GM20000 (cell line): Measurements from ENCODE around the gene EFNA5.

Experiments used
- DNase-seq: peaks from one replicate; pipeline ENCODE4 v3.0.0; 2012; ENCODE audit warnings: low spot score
- CTCF ChIP-seq: IDR thresholded peaks from 2 replicates; pipeline ENCODE4 v1.5.1; 2012; ENCODE audit warnings: mild to moderate bottlenecking, control low read depth; ENCODE audit errors: extremely low read depth, missing control alignments

Gene EFNA5

GRCh38 chr5:107687404-107687803 lies 16.7 kb upstream of the EFNA5 start:
- no peak for DNase-seq
- no peak for TF ChIP-seq CTCF

- no peak for DNase-seq
Measured at GRCh38 chr5:107682533-107682932, 11.8 kb upstream of the EFNA5 start.

GRCh38 chr5:107680799-107681198 lies 10.1 kb upstream of the EFNA5 start:
- TF ChIP-seq CTCF: no peak
- DNase-seq: no peak

More at GRCh38 chr5:107682533-107682932, 11.8 kb upstream of the EFNA5 start:
- TF ChIP-seq CTCF: no peak

- no peak for TF ChIP-seq CTCF
- DNase-seq: no peak
Measured at GRCh38 chr5:107680099-107680498, 9.4 kb upstream of the EFNA5 start.

- DNase-seq: no peak
- TF ChIP-seq CTCF: no peak
Measured at GRCh38 chr5:107676702-107677101, 6.0 kb upstream of the EFNA5 start.

- no peak for DNase-seq
- no peak for TF ChIP-seq CTCF
Measured at GRCh38 chr5:107675201-107675600, 4.5 kb upstream of the EFNA5 start.

GRCh38 chr5:107674655-107675054 lies 3.9 kb upstream of the EFNA5 start:
- TF ChIP-seq CTCF: no peak

More at GRCh38 chr5:107674655-107675054, 3.9 kb upstream of the EFNA5 start:
- no peak for DNase-seq
